ENCODE measurements around the gene ADGRV1.

GRCh38 chr5:90885180-90885868, 326.7 kb downstream of the ADGRV1 start:
- TF ChIP-seq POLR2AphosphoS5 (IDR thresholded peaks at IDR 0.05; ENCODE audit: low read depth) (no peak), GABPA (IDR thresholded peaks at IDR 0.05; ENCODE audit: low read depth) (no peak), CTCF (IDR thresholded peaks at IDR 0.05; ENCODE audit: insufficient read depth, low read length) (no peak), REST (IDR thresholded peaks at IDR 0.05; ENCODE audit: insufficient replicate concordance, low read depth) (no peak), SPI1 (IDR thresholded peaks at IDR 0.05; ENCODE audit: borderline replicate concordance, low read depth) (no peak)

All from HL-60 (cell line).